PC-3 (cell line): ENCODE results near the gene ZNF559.

Experiments
- CTCF ChIP-seq: fragments of 300-600 bp; sonication (generic); conservative IDR thresholded peaks from 2 replicates; pipeline ENCODE4 v1.5.1; 2017; ENCODE audit warnings: antibody characterized with exemption, low read depth, mild to moderate bottlenecking, low read length
- EZH2 ChIP-seq: fragments of 300-600 bp; sonication (generic); IDR thresholded peaks from one replicate; pipeline ENCODE4 v1.6.1; 2017; ENCODE audit warnings: antibody characterized with exemption, mild to moderate bottlenecking, low read length; ENCODE audit not compliant: unreplicated experiment
- EZH2phosphoT487 ChIP-seq: fragments of 300-600 bp; sonication (generic); IDR thresholded peaks from 2 replicates; pipeline ENCODE4 v1.6.1; 2018; ENCODE audit warnings: mild to moderate bottlenecking, antibody characterized with exemption, low read length, borderline replicate concordance

GRCh38 chr19:9309139-9309973, 14.6 kb upstream of the ZNF559 start, which contains the start of gene ZNF699:
- TF ChIP-seq CTCF = no peak
- TF ChIP-seq EZH2 = no peak
- TF ChIP-seq EZH2phosphoT487 = no peak
